GM19043 (cell line): ENCODE measurements around the gene ZNF407.
"Not testable (repeated sequence)": the region's sequence is repeated elsewhere in the genome, so short reads cannot be mapped to it uniquely, and the experiment has no call there.

Source experiments
- ATAC-seq: cut with Tn5 transposase; IDR thresholded peaks from one replicate; pipeline ENCODE4 v1.9.1; 2021; ENCODE audit warnings: low read depth; ENCODE audit not compliant: unreplicated experiment

ZNF407 gene

DNA sequence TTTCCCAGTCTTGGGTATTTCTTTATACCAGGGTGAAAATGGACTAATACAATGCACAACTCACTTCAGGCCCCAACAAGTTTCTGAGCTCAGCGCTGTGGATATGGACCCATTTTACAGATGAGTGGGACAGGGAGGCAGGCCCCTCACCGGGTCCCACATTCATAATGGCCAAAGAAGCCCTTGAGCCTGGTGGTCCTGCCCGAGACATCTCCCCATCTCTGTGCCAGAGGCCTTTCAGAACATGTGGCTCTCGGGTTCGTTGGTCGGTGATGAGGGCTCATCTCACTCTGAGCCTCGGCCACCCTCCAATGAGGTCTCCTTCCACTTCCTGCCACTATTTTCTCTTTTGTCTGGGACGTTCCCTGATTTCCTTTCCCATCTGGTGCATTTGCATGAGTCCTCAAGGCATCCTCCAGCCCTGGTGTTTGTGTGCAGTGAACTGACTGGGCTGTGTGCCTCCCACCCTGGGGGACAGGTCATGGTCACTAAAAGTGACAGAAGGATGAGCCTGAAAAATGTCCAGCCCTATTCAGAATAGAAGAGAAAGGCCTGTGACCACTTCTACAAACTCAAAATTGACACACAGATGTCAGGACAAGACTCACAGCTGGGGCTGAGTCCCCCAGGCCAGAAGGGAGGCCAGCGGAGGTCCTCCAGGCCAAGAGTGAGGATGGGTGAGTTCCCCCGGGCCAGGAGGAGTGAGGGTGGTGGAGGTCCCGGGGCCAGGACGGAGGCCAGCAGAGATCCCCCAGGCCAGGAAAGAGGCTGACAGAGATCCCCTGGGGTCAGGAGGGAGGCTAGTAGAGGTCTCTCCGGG, 476.7 kb downstream of the ZNF407 start:
- ATAC-seq, result no peak

DNA sequence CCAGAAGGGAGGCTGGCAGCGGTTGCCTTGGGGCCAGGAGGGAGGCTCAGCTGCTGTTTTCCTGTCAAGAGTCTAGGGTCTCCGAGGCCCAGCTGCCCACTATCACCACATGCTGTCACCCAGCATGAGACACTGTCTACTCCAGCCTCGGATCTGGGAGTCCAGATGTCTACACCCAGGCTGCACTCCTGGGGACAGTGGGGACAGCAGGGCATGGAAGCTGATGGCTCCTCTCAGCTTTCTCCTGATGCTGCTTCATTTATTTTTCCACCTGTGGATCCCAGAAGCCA, 477.3 kb downstream of the ZNF407 start:
- no peak for ATAC-seq

DNA sequence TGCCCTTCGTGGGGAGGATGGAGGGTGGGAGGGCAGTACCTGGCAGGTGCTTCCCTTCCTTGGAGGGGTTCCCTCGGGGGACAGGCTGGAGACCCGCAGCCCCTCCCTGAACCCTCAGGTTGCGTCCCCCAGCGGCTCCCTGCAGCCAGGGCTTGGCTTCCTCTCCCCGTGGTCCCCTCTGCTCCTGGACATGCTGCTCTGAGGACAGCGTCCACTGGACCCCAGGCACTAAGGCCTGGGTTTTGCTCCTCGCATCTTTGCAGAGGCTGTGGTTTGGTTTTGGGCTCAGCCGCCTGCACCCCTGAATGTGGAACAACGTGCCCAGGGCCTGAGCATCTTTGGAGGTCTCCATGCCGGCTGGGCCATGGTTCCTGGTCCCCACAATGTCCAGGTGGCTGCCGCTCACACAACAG, 477.8 kb downstream of the ZNF407 start:
- ATAC-seq, result no peak

DNA sequence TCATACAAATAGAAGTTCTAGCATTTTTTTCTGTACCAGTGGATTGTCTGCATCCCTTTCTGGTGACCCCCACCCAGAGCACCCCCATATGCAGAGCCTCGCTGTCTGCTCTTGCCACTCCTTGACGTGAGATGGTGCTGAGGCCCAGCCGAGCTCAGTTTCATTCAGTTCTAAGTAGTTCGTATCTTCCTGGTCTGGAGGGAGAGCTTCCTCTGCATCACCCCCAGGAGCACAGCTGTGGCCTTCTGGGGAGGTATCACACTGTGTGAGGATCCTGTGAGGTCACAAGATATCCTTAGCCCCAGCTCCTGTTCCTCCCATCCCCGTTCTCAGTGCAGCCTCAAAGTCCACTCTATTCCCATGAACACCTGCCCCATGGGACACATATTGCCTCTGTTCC, 478.6 kb downstream of the ZNF407 start:
- no peak for ATAC-seq

DNA sequence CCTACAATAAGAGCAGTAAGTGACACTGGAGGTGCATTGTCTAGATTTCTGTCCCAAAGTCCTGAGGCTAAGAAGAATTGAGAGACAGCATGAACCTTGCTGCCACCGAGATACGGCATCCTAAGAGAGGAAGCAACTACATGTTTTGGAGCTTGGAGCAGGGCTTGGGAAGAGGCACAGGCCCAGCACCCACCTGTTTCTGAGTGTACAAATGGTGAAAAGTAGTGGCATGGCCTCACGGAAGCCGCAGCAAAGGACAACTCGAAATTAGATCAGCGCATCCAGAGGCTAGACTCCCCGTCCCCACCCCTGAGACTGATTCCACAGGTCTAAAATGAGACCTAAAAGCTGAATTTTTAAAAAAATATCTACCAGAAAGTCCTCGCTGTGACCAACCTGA, 483.8 kb downstream of the ZNF407 start:
- no peak for ATAC-seq

DNA sequence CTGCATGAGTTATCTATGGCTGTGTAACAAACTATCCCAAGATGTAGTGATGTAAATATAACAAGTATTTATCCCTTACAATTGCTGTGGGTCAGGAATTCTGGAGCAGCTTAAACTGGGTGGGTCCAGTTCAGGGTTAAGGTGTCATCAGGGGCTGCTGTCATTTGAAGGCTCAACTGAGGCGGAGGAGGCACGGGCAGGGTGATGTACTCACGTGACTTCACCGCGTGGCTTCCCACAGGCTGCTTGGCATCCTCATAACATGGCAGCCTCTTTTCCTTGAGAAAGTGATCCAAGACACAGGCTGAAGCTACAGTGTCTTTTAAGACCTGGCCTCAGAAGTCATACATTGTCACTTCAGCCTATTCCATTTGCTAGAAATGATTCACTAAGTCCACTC, 485.5 kb downstream of the ZNF407 start:
- no peak for ATAC-seq

DNA sequence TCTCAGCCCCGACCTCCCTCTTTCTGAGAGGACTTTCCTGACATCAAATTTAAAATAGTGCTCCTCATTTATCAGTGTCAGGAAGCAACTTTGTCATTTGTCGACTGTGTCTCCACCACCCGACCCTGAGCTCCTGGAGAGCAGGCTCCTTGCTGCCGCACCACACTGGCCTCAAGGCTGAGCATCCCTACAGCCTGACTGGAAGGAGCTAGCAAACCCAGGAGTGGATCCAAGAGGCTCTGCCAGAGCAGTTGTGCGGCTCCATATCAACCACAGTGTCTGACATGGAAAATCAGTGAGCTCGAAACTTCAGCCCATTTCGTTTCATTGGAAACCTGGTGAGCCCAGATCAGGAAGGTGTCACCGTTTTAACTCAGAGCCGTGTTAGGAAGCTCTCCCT, 486.1 kb downstream of the ZNF407 start:
- no peak for ATAC-seq

DNA sequence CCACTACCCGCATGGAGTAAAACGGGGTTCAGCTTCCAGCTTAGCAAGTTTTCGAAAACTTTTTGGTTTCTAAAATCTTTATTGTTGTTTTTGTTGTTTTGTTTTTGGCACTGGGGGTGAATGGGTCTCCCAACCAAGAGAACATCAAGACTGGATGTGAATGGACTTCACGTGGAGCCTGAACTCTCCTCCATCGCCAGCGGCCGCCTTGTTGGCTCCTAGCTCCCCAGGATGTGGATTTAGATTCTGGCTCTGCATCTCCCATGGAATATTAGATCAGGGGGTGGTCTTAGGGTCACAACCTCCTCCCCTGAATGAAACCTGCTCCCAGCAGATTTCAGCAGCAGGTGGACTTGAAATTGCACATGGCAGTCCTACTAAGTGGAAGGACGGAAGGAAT, 488.0 kb downstream of the ZNF407 start:
- ATAC-seq, result not testable (repeated sequence)

DNA sequence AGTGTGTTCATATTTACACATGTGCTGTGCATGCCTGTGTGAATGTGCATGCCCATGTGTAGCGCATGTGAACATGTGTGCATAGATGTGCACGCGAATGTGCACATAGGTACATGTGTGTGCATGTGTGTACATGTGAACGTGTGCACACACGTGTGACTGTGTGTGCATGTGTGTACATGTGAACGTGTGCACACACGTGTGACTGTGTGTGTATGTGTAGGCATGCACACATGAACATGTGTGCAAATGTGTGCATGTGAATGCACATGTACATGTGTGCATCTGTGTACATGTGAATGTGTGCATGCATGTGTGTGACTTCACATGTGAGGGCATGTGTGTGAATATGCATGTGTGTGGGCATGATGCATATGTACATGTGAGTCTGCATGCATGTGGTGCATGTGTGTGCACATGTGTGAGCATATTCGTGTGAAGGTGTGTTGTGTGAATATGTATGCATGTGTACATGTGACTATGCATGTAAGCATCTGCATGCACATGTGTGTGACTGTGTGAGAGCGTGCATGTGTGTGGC, 488.9 kb downstream of the ZNF407 start:
- ATAC-seq, result no peak

DNA sequence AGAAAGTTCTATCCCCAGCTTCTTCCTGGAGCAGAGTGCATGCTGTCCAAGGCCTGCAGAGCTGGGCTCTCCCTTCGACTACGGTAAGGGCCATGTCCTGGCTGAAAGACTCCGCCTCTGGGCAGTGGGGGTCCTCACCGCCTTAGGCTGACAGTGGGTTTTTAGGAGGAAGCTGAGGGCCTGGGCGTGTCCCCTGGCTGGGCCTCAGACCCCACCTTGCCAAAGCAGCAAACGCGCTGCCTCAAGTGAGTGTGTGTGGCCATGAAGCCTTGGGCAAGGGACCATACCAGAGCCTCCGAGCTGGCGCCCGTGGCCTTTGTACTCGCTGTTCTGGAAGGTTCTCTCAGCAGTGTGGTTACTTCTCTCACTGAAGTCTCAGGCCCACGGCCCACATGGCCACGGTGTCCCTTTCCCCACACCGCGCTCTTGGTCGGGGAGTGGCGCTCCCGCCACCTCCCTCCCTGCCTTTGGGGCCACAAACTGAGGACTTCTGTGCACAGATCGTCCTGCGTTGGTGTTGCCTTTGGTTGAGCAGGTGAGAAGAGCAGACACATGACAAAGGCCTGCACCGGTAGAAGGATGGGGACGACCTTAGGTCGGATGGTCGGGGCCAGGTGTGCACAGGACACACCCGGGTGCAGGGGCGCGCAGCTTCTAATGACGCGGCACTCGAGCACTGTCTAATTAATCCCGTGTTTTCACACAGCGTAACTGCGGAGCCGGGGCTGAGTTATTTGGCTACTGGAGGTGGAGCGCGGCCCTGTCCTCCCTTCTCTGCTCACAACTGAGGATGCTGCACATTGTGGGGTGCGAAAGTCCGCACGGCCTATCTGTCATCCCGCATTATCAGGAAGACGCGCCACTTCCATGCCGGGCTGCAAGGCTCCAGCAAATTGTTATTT, 489.7 kb downstream of the ZNF407 start:
- ATAC-seq, result no peak

DNA sequence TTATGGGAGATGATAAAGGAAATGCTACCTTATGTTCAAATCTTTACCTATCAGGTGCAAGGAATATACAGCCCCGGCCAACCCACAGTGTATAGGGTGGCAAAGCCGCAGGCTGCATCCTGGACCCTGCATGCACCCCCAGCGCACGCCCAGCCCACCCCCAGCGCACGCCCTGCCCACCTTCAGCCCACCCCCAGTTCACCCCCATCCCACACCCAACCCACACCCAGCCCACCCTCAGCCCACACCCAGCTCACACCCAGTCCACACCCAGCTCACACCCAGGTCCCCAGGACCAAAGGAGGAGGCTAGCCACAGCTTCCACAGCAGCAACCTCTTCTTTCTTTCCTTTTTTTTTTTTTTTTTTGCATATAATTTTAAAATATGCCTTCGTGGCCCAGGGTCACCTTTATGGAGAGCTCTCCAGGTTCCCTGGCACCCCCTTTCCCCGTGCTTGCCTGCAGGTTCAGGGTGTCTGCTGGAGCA, 490.4 kb downstream of the ZNF407 start:
- no peak for ATAC-seq

DNA sequence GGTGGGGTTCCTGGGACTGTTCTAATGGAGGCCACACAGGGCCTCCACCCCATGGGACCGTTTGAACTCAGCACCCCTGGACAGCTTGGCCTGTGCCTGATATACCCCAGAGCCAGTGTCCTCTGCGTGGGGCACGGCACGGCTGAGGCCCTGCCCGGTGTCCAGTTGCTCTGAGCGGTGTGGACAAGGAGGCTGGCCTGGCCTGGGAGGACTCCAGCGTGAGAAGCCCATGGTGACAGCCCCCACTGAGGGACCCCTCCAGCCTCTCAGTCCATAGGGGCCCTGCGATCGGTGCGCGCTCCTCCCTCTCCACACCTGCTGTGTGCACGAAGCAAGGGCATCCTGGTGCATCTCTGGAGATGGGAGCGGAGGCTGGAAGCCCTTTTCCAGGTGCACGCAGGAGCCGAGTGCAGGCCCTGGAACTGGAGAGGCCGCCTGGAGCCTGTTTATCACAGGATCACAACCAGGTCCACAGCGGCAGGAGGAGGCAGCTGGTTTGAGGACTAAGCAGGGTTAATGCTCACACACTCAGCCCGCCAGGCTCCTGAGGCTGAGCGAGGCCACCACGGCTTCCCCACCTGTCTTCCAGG, 491.0 kb downstream of the ZNF407 start:
- ATAC-seq, result no peak

DNA sequence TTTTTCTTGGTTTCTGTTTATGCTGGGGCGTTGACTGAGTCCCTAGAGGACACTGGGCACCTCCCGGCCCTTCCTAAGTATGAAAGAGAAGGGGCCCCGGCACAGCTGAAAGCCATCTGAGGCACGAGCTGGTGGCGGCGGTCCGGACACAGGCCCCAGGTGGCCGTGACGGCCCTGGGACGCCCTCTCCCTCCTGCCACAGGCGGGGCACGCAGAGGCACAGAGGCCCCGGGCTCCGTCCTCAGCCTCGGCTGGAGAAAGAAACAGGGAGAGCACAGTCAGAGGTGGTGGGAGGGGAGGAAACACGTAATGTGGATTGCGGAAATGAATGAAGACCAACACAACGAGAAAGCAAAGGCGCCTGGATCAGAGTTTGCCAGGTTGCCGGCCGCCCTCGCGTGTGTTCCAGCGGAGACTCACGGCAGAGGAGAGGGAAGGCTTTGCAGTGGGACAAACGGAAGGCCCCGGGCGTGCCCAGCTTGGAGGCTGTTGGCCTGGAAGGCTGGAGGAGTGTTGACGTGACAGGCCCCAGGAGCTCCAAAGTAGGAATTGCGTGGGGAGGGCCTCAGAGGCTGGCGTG, 492.2 kb downstream of the ZNF407 start:
- no peak for ATAC-seq

DNA sequence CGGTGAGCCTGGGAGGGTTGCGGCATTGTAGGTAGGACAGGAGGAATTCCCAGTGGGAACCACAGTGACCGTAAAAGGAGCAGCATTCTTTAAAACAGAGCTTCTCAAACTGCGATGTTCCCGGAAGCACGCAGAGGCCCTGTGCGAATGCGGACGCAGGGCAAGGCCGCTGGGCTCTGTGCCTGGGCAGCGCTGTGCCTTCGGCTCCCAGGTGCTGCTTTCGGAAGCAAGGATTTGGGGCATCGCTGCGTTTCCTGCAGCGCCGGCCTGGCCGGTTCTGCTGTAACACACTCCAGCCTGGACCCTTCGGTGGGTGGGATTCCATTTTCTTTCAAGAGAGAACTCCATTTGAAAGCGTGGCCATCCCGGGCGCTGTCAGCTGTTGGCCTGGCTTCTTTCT, 492.7 kb downstream of the ZNF407 start:
- no peak for ATAC-seq

DNA sequence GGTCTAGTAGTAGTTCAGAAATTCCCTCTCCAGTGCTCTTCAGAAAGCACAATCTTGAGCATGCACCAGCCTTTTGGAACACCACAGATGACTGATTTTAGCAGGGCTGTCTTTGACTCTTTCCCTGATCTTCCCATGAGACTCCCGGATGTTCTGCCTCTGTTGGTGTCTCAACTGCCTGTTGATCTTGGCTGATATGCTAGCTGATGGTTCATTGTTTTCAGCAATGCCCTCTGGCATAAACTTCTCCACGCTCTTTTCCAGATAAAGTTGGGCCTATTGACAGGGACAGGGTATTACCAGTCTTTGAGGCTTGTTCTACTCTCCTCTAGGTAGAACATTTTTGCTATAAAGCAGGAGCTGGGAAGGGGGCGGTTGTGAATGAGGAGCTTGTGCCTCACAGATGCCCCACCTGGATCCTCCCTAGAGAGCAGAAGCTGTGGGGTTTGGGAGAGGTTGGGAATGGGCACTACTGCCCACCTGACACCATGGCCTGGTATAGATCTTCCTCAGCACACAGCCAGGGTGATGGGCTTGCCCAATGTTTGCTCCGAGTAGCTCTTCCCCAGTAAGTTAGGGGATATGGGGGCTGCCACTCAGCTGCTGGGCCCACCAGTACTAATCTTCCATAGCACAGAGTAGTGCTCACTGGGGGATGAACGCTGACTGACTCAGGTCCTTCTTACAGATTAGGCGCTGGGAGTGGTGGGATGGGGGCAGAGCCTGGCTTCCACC, 500.0 kb downstream of the ZNF407 start:
- no peak for ATAC-seq

DNA sequence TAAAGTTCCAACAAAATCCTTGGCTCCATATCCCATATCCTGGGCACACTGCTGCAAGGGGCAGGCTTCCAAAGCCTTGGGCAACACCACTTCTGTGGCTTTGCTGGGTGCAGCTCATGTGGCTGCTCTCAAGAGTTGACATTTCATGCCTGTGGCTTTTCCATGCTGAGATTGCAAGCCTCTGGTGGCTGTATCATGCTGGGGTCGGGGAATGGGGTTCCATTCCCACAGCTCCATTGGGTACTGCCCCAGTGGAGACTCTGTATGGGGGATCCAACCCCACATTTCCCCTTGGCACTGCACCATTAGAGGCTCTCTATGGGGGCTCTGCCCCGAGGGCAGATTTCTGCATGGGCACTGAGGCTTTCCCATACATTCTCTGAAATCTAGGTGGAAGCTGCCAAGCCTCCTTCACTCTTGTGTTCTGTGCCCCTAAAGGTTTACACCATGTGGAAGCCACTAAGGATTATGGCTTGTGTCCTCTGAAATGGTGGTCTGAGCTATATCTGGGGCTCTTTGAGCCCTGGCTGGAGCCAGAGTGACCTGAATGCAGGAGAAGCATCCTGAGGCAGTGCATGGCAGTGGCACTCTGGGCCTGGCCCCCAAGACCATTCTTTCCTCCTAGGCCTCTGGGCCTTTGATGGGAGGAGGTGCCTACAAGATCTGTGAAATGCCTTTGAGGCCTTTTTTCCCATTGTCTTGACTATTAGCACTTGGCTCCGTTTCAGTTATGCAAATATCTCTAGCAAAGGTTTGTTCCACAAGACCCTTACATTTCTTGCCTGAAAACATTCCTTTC, 503.4 kb downstream of the ZNF407 start:
- ATAC-seq, result no peak

DNA sequence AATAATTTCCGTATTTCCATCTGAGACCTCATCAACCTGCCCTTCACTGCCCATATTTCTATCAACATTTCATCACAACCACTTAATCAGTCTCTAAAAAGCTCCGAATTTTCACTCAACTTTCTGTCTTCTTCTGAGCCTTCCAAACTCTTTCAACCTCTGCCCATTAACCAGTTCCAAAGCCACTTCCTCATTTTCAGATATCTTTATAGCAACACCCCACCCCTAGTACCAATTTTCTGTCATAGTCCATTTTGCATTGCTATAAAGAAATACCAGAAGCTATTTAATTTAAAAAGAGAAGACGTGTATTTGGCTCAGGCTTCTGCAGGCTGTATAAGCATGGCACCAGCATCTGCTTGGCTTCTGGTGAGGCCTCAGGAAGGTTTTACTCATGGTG, 504.2 kb downstream of the ZNF407 start:
- no peak for ATAC-seq

DNA sequence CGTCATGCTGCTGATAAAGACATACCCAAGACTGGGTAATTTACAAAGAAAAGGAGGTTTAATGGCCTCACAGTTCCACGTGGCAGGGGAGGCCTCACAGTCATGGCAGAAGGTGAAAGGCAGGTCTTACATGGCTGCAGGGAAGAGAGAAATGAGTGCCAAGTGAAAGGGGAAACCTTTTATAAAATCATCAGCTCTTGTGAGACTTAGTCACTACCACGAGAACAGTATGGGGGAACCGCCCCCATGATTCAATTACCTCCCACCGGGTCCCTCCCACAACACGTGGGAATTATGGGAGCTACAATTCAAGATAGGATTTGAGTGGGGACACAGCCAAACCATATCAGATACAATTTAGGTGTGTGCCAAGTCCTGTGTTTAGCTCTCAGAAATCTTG, 506.4 kb downstream of the ZNF407 start:
- ATAC-seq, result not testable (repeated sequence)

DNA sequence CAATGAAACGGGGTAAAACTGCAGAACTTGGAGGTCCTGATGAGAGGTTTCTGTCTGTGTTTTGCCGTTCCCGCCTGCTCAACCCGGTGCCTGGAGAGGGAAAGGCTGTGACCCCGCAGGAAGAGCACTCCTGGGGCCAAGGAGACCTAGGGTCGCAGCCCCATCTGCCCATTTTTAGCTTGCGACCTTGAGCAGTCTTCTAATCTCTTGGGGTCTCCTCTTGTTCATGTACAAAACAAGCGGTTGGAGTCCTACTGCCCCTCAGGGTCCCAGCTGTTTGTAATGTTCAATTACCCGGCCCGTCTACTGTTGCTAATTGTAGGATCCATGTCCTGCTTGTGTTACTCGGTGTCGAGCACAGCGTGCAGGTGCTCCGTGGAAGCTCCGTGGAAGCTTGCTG, 506.8 kb downstream of the ZNF407 start:
- ATAC-seq, result no peak
